ENCODE results near the gene SLC37A1.

DNA sequence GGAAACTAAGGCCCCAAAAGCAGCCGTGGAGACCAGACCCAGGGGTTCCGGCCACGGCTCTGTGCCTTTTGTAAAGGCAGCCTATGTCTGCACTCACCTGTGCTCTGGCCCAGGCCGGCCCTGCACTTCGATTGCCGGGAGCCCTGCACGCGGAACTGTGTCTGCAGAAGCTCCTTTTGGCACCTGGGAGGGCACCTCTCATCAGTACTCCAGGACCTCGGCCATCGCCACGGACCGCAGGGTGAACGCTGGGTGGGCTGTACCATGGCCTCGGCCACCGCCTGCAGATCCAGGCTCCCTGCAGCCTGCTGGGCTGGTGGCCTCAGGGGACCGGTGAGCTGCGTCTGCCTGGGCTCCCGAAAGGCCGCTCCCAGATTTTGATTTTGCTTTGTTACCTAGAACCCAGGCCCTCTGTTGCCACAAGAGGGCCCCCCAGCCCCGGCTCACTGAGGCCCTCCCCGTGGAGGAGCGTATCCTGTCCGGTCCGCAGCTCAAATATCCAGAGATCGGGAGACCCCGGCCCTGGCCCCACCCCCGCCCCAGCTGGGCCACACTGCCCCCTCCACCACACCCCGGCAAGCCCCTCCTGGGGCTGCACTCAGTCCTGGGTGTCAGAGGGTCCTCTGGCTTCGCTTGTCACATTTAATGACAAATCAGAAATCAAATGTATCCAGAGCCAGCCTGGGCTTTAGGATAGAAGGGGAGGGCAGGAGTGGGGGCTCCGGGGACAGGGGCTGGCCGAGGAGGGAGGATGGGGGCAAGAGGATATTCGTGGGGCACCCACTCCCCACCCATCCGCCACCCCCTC is 79.6 kb downstream of the SLC37A1 start:
- TF ChIP-seq, protein P1, sequence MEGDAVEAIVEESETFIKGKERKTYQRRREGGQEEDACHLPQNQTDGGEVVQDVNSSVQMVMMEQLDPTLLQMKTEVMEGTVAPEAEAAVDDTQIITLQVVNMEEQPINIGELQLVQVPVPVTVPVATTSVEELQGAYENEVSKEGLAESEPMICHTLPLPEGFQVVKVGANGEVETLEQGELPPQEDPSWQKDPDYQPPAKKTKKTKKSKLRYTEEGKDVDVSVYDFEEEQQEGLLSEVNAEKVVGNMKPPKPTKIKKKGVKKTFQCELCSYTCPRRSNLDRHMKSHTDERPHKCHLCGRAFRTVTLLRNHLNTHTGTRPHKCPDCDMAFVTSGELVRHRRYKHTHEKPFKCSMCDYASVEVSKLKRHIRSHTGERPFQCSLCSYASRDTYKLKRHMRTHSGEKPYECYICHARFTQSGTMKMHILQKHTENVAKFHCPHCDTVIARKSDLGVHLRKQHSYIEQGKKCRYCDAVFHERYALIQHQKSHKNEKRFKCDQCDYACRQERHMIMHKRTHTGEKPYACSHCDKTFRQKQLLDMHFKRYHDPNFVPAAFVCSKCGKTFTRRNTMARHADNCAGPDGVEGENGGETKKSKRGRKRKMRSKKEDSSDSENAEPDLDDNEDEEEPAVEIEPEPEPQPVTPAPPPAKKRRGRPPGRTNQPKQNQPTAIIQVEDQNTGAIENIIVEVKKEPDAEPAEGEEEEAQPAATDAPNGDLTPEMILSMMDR (IDR thresholded peaks at IDR 0.05 in 8 of 11, conservative IDR thresholded peaks at IDR 0.05 in 3 of 11), result peak; percentile 44 to 81 (median 66)
- peak in 1 of 3 donors; percentile 10 for TF ChIP-seq POLR2AphosphoS5 (IDR thresholded peaks at IDR 0.05)

Measured in spleen (tissue), 7 donors.